Activated T-helper 1 cell treated with Interleukin-2 at 50 U/mL for 16 hours (primary cell): Measurements from ENCODE around the gene DBI.

ENCODE experiments used
- DNase-seq: peaks from one replicate; pipeline ENCODE4 v3.0.0-alpha.2; 2020; ENCODE audit warnings: low read depth

Gene DBI

GRCh38 chr2:119366649-119367471 is at the start of gene DBI, which contains the start of gene C2orf76:
DBI (plus strand) TSS chr2:119366977; CDS start chr2:119367052, 75 bp downstream.
C2orf76 (minus strand) TSS chr2:119366834; CDS start chr2:119339959, 26,875 bp downstream.
- DNase-seq, result peak; percentile 86

DNA sequence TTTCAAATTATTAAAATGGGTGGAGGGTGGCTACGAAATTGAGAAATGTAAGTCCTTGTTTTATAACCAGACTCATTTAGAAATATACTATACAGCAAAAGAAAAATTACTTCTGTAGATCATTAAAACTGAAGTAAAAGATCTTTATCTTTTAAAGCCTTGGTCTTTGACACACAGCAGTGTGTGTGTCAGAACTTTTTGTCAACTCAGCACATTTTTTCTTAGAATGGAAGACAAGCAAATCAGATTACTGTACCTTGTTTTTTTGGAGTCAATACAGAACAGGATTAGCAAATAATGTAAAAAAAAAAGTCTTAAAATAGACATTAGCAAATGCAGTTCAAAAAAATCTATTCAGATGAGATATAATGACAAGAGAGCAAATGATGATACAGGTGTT is 49.2 kb upstream of the DBI start:
- DNase-seq, result no peak

DNA sequence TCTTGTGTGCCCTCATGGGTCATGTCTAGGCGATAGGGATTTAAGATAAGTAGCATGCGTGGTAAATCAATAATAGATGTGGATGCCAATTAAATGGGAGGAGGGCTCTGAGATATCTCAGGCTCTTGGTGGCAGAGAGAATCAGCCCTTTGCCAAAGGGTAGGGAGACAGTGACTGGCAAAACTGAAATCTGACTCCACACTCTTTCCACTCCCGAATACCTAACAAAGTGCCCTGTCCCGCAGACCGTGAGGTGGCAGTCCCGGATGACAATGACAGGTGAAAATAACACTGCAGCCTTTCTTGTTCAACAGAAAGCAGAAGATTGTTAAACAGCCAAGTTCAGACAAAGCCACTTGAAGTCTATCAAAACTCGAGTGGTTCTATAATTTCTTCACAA is 47.2 kb upstream of the DBI start:
- DNase-seq, result no peak

- DNase-seq, result no peak
Measured at GRCh38 chr2:119323459-119323858, 43.3 kb upstream of the DBI start.

DNA sequence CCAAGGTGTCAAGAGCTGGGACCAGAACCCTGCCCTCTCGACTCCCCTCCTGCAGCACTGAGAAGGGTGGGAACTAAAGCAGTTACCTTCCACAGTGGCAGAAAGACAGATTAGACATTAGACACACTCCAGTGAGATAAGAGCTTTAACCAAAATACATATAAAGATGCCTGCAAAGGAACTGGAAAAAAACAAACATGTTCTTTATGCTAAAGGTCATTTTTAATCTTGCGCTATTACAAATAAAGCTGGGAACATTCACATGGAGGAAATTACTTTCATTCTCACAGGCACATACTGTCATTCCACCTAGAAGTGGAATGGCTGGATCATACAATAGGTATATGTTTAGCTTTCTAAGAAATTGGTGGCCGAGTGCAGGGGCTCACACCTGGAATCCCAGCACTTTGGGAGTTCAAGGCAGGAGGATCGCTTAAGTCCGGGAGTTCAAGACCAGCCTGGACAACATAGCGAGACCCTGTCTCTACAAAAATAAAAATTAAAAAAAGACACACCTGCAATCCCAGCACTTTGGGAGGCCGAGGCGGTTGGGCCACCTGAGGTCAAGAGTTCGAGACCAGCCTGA is 42.0 kb upstream of the DBI start:
- DNase-seq, result no peak

- no peak for DNase-seq
Measured at GRCh38 chr2:119326938-119327337, 39.8 kb upstream of the DBI start.

DNA sequence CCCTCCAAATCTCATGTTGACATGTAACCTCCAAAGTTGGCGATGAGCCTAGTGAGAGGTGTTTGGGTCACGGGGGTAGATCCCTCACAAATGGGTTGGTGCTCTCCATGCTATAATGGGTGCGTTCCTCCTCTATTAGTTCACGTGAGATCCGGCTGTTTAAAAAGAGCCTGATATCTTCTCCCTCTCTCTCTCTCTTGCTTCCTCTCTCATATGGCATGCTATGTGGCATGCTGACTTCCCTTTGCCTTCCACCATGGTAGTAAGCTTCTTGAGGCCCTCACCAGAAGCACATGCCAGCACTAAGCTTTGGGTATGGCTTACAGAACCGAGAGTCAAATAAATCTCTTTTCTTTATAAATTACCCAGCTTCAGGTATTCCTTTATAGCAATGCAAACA is 39.3 kb upstream of the DBI start:
- no peak for DNase-seq

DNA sequence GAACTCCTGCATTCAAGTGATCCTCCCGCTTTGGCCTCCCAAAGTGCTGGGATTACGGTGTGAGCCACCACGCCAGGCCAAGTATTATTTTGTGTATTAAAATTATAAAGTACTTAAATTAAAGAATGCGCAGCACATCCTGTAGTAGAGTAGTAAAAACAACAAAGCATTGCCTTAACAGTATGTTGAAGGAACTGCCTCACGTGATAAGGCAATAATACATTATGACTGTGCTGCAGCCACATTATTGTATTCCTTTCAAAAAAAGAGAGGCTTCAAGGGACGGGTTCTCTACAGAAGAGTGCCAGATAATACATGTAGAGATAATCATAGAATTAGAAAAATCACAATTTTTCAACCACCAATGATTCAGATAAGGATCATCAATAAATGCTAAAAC is 33.8 kb upstream of the DBI start:
- DNase-seq, result no peak

DNA sequence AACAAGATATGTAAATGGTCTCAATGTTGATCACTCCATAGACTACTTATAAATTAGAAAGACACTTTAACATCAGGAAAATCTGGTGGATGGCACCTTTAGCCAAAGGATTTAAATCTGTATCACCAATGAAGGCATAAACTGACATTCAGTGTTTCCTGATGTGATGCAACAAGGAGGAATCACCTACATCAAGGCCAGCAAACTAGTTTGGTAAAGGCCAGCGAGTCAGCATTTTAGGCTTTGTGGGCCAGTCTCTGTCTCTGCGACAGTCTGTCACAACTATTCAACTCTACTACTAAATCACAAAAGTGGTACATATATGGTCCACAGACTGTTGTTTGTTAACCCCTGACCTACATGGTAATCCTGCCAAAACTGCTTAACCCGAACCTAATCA is 33.4 kb upstream of the DBI start:
- no peak for DNase-seq

DNA sequence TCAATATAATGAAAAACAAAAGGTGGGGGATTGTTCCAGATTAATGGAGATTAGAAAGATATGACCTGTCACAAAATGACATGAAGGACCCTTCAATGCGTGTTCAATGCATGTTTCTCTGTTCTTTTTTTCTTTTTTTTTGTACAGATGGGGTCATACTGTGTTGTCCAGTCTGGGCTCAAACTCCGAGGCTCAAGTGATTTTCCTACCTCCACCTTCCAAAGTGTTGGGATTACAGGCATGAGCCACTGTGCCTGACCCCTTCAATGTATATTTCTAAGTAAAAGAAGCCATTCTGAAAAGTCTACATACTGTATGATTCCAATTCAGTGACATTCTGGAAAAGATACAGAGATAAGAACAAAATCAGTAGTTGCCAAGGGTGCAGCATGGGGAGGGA is 32.9 kb upstream of the DBI start:
- DNase-seq, result no peak

DNA sequence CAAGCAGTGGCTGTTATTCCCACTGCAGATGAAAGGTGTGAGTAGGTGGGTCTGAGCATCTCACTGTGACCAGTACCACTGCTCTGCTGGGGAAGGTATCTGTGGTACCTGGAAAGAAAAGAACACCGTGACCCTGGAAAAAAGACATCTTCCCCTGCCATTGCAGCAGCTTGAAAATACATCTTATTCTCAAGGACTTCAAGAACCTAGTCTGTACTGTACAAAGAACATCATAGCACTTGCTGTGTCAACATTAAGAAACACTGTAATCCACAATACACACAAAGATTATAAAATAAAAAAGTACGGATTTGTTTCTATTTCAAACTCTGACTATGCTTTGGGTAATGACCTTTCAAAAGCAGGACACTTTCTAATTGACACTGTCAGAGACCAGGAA is 29.0 kb upstream of the DBI start:
- DNase-seq, result no peak

DNA sequence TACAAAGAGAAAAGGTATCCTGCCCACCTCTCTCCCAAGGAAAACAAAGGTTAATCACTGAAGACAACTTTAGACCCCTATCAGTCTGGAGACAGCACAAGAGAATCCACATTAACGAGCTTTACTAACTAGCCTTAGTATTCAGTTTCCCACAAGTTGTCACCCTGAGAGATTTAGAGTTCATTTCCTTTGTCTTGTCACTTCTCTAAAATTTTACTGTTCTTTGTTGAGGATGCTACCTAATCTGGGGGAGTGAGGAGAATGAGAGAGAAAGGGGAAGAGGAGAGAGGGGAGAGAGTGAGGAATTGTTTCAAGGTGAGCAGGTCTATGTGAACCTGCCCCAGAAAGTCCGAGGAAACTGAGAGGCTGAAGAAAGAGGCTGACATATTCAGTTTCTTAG is 28.5 kb upstream of the DBI start:
- no peak for DNase-seq

DNA sequence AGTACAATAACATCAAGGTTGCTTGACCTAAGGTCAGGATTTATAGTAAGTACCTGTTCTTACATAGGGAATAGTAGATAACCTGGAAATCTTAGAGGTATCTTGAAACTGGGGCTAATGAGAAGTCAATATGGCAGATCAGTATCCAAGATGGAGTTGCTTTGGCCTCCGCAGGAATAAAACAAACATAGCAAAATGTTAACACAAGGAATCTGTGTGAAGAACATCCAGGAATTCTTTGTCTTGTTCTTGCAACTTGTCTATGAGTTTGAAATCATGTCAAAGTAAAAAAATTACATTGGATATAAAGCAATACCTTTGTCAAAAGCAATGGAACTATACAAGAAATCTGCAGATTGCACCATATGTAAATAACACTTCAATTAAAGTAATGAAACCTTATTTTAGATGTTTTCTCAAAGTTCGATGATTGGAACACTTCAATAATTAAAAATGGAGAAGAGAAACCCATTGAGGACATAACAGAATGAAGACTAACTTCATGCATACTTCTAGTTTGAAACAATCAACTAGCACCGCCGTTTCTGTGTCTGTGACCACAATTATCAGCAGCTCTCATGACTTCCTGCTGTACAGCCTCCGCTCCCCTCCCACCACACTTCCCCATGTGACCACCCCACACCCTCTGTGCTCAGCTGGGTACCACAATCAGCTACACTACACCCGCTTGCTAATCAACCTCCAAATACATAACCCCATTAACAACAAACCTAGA is 27.8 kb upstream of the DBI start:
- DNase-seq, result peak; percentile 6

- DNase-seq, result no peak
Measured at GRCh38 chr2:119339562-119339923, 27.2 kb upstream of the DBI start.

DNA sequence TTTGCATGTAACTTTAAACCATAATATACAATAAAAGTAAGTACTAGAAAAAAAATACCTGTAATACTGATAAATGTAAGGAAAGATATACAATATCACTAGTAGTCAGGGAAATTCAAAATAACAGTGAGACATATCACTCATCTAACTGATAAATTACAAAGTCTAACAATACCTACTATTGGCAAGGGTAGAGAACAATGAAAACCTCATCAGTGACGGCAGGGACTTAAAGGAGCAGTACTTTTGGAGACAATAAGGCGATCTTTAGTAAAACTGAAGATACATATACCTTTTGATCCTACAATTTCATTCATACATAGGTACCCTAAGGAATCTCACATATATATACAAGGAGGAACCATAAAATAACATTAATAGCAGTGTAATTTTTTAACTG is 25.1 kb upstream of the DBI start:
- DNase-seq, result no peak

GRCh38 chr2:119349289-119349688 is 17.5 kb upstream of the DBI start:
- DNase-seq, result no peak

- DNase-seq, result no peak
Measured at GRCh38 chr2:119350311-119350998, 16.3 kb upstream of the DBI start.

GRCh38 chr2:119352357-119352756 is 14.4 kb upstream of the DBI start:
- no peak for DNase-seq

- DNase-seq, result no peak
Measured at GRCh38 chr2:119354860-119355259, 11.9 kb upstream of the DBI start.

DNA sequence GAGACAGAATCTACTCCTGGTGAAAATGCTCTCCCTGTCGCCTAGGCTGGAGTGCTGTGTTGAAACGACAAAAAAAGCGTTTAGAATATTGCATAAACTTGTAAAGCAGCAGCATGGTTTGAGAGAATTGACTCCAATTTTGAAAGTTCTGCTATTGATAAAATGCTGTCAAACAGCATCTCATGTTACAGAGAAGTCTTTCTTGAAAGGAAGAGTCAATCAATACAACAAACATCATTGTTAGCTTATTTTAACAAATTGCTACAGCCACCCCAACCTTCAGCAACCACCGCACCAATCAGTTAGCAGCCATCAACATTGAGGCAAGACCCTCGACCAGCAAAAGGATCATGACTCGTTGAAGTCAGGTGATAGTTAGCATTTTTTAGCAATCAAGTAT is 7.0 kb upstream of the DBI start:
- DNase-seq, result no peak

- no peak for DNase-seq
Measured at GRCh38 chr2:119360423-119360966, 6.3 kb upstream of the DBI start.

DNA sequence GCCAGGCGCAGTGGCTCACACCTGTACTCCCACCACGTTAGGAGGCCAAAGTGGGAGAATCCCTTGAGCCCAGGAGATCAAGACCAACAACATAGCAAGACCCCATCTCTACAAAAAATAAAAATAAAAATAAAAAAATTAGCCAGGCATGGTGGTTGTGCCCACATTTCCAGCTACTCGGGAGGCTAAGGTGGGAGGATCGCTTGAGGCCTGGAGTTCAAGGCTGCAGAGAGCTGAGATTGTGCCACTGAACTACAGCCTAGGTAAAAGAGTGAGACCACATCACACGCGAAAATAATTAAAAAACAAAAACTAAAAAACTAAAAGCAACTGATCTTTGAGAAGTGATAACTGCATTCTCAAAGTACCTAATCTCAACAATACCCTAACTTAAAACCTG is 2.0 kb upstream of the DBI start:
- DNase-seq, result no peak
